Measurements from ENCODE around the gene KAT6B. TPM values are rescaled to one million over a fixed set of nuclear protein-coding genes. Genes with fewer than 3 reads are reported as not detected.

The KAT6B gene
- total and polyA plus RNA-seq, 2 donors from 2014 or later: 2.9 to 34.2 TPM

- peaks cover 0 to 3% (median 3%) of the 10 kb centered on the region in 3 donors for H3K4me1 ChIP-seq (ENCODE audit: control insufficient read depth in 2 of 3, insufficient read depth in 2 of 3, low read depth in 1 of 3, low read length in 3 of 3)
- no peak overlapping the region for H3K9ac ChIP-seq (ENCODE audit: low read length in 3 of 3)
- H3K27me3 ChIP-seq (ENCODE audit: control insufficient read depth, insufficient read depth, low read length): no peaks in the 10 kb centered on the region
- H3K9me3 ChIP-seq (ENCODE audit: control insufficient read depth in 2 of 3, insufficient read depth in 1 of 3, low read length in 3 of 3): no peaks in the 10 kb centered on the region
- intact Hi-C loops (cut with DNase I): no loop called here
- no peak overlapping the region for H3K4me3 ChIP-seq (ENCODE audit: low read length in 3 of 3)
- H3K36me3 ChIP-seq (ENCODE audit: control insufficient read depth in 2 of 3, insufficient read depth in 3 of 3, low read length in 3 of 3): no peaks in the 10 kb centered on the region
- no peak for TF ChIP-seq CTCF (IDR thresholded peaks at IDR 0.05; ENCODE audit: borderline replicate concordance, extremely low read depth, insufficient read depth)
- no peak for DNase-seq
- H3K27ac ChIP-seq (ENCODE audit: low read depth in 2 of 2, low read length in 2 of 2): no peak overlapping the region
- no peak for FAIRE-seq
These were observed 77.1 kb downstream of the KAT6B start for GRCh38 chr10:74903491-74903890.

GRCh38 chr10:74906611-74907198, 80.3 kb downstream of the KAT6B start:
- no peaks in the 10 kb centered on the region for H3K27me3 ChIP-seq (ENCODE audit: control insufficient read depth, insufficient read depth, low read length)
- DNase-seq (peak in 3 of 5 donors; percentile 23 to 73 (median 64)), FAIRE-seq (no peak)
- peaks cover 0 to 3% (median 0%) of the 10 kb centered on the region in 3 donors for H3K4me1 ChIP-seq (ENCODE audit: control insufficient read depth in 2 of 3, insufficient read depth in 2 of 3, low read depth in 1 of 3, low read length in 3 of 3)
- no peaks in the 10 kb centered on the region for H3K36me3 ChIP-seq (ENCODE audit: control insufficient read depth in 2 of 3, insufficient read depth in 3 of 3, low read length in 3 of 3)
- H3K9me3 ChIP-seq (ENCODE audit: control insufficient read depth in 2 of 3, insufficient read depth in 1 of 3, low read length in 3 of 3): no peaks in the 10 kb centered on the region
- intact Hi-C loops (cut with DNase I): no loop called here
- no peak overlapping the region for H3K27ac ChIP-seq (ENCODE audit: low read depth in 2 of 2, low read length in 2 of 2)
- TF ChIP-seq CTCF (IDR thresholded peaks at IDR 0.05; ENCODE audit: borderline replicate concordance, extremely low read depth, insufficient read depth): no peak
- H3K9ac ChIP-seq (ENCODE audit: low read length in 3 of 3): no peak overlapping the region
- H3K4me3 ChIP-seq (ENCODE audit: low read length in 3 of 3): no peak overlapping the region

- intact Hi-C loops (cut with DNase I): no loop called here
- DNase-seq (no peak), FAIRE-seq (no peak)
- Histone ChIP-seq H3K27me3 (ENCODE audit: control insufficient read depth, insufficient read depth, low read length) (no peaks in the 10 kb centered on the region), H3K9me3 (ENCODE audit: control insufficient read depth in 2 of 3, insufficient read depth in 1 of 3, low read length in 3 of 3) (no peaks in the 10 kb centered on the region), H3K4me3 (ENCODE audit: low read length in 3 of 3) (no peak overlapping the region), H3K27ac (ENCODE audit: low read depth in 2 of 2, low read length in 2 of 2) (no peak overlapping the region), H3K36me3 (ENCODE audit: control insufficient read depth in 2 of 3, insufficient read depth in 3 of 3, low read length in 3 of 3) (no peaks in the 10 kb centered on the region), H3K4me1 (ENCODE audit: control insufficient read depth in 2 of 3, insufficient read depth in 2 of 3, low read depth in 1 of 3, low read length in 3 of 3) (peaks cover 0 to 3% (median 0%) of the 10 kb centered on the region in 3 donors), H3K9ac (ENCODE audit: low read length in 3 of 3) (no peak overlapping the region)
- TF ChIP-seq CTCF (IDR thresholded peaks at IDR 0.05; ENCODE audit: borderline replicate concordance, extremely low read depth, insufficient read depth): no peak
These were observed 83.3 kb downstream of the KAT6B start for GRCh38 chr10:74909670-74910069.
